GM19397 (cell line): Measurements from ENCODE around the gene OR2T8.
A peak's percentile ranks its signal among the peaks of the same experiment; 100 is the strongest.

Experiments
- ATAC-seq: cut with Tn5 transposase; IDR thresholded peaks from one replicate; pipeline ENCODE4 v1.9.1; 2021; ENCODE audit warnings: mild to moderate bottlenecking, moderate library complexity; ENCODE audit not compliant: unreplicated experiment

Gene OR2T8

DNA sequence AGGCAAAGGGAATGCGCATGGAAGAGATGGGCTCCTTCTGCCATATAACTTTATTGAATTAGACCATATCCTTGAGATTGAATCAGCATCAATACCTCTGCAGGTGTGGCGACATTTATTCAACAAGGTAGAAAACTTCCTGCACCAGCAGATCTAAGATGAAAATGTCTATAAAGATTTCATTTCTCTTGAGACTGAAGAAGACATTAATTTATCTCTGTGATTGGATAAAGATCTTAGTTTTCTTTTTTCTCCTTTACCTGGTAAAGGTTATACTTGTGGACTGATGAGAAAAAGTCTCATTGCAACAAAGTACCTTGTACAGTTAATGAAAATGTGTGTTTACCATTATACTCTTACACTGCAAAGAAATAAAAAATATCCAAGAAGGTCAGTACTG is at the start of gene OR2T8:
Gene OR2T8 (plus strand): TSS at position 301 of the 400 bp plus-strand sequence. CDS start 766 bp downstream, outside the sequence.
- ATAC-seq = no peak

DNA sequence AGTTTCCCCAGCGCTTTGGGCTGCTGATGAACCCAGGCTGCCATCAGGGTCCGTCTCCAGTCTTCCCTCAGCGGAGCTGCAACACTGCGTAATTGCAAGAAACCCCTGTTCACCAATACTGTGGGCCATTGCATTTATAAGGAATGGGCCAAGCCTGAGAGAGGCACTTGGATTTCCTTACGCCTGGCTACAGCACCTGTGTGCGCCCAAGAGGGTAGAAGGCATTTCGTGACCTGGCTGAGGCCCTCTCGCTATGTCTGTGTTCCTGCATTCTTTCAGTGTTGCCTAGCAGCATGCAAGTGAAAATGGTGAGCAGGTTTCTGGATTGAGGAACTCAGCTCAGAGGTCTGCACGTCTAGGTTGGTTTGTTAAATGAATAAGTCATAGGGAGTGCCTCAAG is 36.7 kb upstream of the OR2T8 start:
- no peak for ATAC-seq

- no peak for ATAC-seq
Measured at GRCh38 chr1:247884797-247885413, 35.1 kb upstream of the OR2T8 start.

DNA sequence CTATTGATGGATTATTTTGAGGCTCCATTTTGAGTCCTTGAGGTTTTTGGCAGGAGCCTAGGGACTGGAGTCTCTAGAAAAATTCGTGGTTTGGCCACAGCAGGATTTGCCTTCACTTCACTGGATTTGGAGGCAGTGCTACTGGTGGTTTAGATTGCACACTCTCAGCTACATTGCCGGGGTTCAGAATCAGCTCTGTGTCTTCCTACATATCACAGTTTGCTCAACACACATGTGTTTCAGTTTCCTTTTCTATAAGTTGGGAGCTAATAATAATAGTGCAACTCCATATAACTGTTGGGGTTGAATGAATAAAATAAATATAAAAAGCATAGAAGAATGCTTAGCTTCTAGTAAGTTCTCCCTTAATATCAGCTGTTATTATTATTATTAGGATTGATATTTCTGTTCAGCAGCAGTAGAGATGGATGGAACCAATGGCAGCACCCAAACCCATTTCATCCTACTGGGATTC is 24.9 kb upstream of the OR2T8 start, which contains the start of gene OR2W3:
Gene OR2W3 (plus strand): TSS at position 425 of the 475 bp plus-strand sequence. CDS start 0 bp downstream, at position 425.
- ATAC-seq = no peak

GRCh38 chr1:247895976-247896375 is 24.1 kb upstream of the OR2T8 start:
- ATAC-seq = no peak

GRCh38 chr1:247904122-247904521 is 15.9 kb upstream of the OR2T8 start:
- ATAC-seq = no peak

DNA sequence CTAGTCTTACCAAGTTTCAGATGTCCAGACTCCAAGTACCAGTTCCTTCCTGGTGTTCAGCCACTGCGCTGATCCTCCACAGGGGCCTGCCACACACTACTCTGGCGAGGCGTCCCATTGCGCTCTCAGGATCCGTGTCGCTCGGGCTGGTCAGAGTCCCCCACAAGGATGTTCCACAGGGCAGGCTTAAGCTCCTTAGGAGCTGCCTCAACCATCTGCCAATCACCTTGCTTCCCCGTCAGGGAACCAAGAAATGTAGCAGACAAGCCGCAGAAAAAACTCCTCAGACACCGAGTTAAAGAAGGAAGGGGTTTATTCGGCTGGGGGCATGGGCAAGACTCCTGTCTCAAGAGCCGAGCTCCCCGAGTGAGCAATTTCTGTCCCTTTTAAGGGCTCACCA is 14.9 kb upstream of the OR2T8 start:
- no peak for ATAC-seq

DNA sequence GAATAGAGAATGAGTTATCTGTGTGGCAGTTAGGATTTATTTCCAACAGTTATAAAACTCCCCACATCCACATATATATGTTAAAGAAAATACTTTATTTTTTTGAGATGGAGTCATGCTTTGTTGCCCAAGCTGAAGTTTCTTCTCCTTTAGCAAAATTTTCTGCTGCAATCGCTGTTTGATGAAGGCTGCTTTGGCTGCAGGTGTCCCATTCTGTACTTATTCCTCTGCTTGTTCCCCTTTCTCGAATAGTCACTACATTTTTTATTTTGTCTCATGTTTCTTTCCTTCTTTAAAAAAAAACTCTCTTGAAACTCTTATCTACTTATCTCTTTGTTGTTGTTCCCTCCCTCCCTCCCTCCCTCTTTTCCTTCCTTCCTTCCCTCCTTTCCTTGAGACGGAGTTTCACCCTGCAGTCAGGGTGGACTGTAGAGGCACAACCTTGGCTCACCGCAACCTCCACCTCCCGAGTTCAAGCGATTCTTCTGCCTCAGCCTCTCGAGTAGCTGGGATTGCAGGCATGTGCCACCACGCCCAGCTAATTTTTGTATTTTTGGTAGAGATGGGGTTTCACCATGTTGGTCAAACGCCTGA is 14.0 kb upstream of the OR2T8 start:
- ATAC-seq = no peak

GRCh38 chr1:247906504-247907047 is 13.5 kb upstream of the OR2T8 start:
- no peak for ATAC-seq

DNA sequence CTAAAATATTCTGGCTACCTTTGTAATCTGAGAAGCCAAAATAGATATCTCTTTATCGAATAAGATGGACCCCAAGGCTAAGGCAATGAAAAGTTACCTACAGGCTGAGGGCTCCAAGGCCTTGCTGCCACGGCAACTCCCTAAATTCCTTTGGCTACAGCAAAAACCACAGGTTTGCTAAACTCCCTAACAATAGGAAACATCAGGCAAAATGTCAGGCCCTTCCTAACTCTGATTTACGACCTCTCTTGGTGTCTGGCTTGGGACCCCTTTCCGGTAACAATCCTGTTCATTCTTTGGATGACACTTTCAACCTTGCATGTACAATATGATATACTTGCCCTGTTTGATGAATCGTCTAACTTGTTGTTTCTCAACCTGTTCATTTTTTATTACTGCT is 11.3 kb upstream of the OR2T8 start:
- ATAC-seq = no peak

GRCh38 chr1:247913786-247914185 is 6.3 kb upstream of the OR2T8 start:
- ATAC-seq = no peak

- ATAC-seq = no peak
Measured at GRCh38 chr1:247914941-247915662, 5.0 kb upstream of the OR2T8 start.

- ATAC-seq = no peak
Measured at GRCh38 chr1:247923941-247924340, 3.9 kb downstream of the OR2T8 start.

GRCh38 chr1:247924868-247925267 is 4.8 kb downstream of the OR2T8 start, which contains the start of gene OR2AJ1:
TSS of gene OR2AJ1 (plus strand) at chr1:247924889. CDS start at chr1:247933769, 8,880 bp downstream.
- ATAC-seq = no peak

DNA sequence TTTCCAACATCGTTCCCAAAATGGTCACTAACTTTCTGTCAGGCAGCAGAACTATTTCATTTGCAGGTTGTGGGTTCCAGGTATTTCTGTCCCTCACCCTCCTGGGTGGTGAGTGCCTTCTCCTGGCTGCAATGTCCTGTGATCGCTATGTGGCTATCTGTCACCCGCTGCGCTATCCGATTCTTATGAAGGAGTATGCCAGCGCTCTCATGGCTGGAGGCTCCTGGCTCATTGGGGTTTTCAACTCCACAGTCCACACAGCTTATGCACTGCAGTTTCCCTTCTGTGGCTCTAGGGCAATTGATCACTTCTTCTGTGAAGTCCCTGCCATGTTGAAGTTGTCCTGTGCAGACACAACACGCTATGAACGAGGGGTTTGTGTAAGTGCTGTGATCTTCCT is 13.9 kb downstream of the OR2T8 start:
- ATAC-seq = no peak

DNA sequence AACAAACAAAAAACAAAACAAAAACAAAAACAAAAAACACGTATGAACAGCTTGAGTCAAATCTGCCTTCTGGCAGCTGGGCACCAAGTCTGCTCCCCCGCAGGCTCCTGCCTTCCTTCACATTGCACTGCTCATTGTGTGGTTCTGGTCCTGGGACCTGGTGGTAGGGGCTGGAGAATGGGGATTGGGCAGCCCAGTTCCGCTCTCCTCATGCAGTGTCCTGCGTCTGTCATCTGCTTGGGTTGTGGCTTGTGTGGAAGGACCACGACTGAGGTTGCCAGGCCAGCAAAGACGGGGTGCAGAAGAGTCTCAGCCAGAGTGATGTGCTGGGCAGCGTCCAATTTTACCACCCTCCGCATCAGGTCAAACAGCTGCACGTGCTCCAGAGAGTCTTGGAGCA is 15.7 kb downstream of the OR2T8 start:
- ATAC-seq = no peak

DNA sequence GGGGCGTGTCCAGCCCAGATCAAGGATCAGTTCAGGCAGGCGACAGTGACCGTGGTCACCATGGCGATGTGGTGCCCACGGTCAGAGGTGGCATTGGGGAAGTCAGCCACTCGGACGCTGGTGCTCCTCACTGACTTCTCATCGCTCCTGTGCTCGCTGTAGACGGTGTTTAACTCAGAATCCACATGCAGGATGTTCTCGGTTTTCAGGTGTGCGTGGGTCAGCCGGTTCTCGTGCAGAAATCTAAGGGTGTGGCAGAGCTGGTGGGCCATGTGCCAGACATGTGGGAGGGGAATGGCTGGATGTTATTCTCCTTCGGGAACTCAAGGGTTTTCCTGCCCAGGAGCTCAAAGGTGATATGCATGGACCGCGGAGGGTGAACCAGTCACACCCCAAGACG is 16.4 kb downstream of the OR2T8 start:
- no peak for ATAC-seq

- ATAC-seq = peak; percentile 100
Measured at GRCh38 chr1:247936965-247937734, 17.1 kb downstream of the OR2T8 start.

DNA sequence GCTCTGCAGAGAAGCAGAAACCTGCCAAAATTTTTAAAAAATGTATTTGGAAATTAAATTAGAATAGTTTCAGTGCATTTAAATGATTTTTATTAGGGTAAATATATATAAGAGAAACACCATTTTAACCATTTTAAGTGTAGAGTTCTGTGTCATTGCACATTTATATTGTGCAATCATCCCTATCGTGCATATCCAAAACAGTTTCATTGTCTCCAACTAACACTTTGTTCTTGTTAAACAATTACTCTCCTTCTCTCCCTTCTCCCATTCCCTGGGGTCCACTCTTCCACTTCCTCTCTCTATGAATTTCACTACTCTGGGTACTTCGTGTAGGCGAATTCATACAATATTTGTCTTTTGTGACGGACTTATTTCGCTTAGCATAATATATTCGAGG is 22.6 kb downstream of the OR2T8 start:
- no peak for ATAC-seq

- no peak for ATAC-seq
Measured at GRCh38 chr1:247948558-247948957, 28.5 kb downstream of the OR2T8 start, which contains the start of gene OR2L8. TSS of gene OR2L8 (plus strand) at chr1:247948858. CDS start at chr1:247948858, 0 bp downstream.

GRCh38 chr1:247953408-247953807 is 33.4 kb downstream of the OR2T8 start:
- ATAC-seq = no peak
